ENCODE data around the gene HNRNPH3.
"Not testable (repeated sequence)": the region's sequence is repeated elsewhere in the genome, so short reads cannot be mapped to it uniquely, and the experiment has no call there.

The HNRNPH3 gene

DNA sequence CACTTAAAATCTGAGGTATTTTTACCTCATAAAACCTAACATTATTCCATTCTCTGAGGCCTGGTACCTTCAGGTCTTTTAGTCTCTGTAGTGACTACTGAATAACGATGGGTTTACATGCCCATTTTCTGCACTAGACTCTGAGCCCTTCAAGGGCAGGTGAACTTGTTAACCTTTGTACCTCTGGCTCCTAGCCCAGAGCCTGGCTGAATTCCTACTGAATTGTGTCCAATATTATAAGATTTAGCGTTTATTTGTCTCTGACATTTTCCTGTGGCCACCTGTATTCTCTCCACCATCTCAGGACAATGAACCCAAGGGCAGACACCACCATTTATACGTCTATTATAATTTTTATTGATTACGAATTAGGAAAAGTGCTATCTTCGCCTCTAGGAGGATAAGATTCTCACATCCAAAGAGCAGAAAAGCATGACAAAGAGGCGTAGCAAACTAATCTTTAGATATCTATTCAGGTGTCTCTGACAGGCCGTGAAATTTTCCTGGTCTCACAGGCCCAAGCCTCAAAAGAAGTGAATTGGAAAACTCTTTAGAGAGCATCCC is 27.9 kb upstream of the HNRNPH3 start:
- Histone ChIP-seq H3K27me3 (replicated peaks; ENCODE audit: insufficient read depth, low read length) (no peaks in the 10 kb centered on the region), H3K4me1 (ENCODE audit: low read length) (peaks cover 13% of the 10 kb centered on the region), H4K20me1 (ENCODE audit: insufficient read depth, low read length) (no peaks in the 10 kb centered on the region), H2AFZ (ENCODE audit: low read length) (no peak overlapping the region), H3K9ac (ENCODE audit: low read length) (no peak overlapping the region), H3F3A (ENCODE audit: insufficient read depth, low read length) (peaks cover 9% of the 10 kb centered on the region), H3K4me2 (ENCODE audit: low read depth, low read length) (no peak overlapping the region), H3K9me3 (replicated peaks; ENCODE audit: insufficient read depth, low read length) (no peaks in the 10 kb centered on the region), H3K9me2 (replicated peaks; ENCODE audit: insufficient read depth, low read length) (no peaks in the 10 kb centered on the region), H3K27ac (ENCODE audit: low read length) (no peak overlapping the region), H3K36me3 (replicated peaks; ENCODE audit: insufficient read depth, low read length) (no peaks in the 10 kb centered on the region), H3K79me2 (ENCODE audit: low read length) (no peaks in the 10 kb centered on the region), H3K4me3 (ENCODE audit: low read length) (no peak overlapping the region)
- DNase-seq, result no peak
- TF ChIP-seq EZH2 (optimal IDR thresholded peaks at IDR 0.05; ENCODE audit: low read depth, low read length), result no peak
- TF ChIP-seq EZH2phosphoT487 (IDR thresholded peaks at IDR 0.05; ENCODE audit: low read length), result no peak
- TF ChIP-seq, protein P1, sequence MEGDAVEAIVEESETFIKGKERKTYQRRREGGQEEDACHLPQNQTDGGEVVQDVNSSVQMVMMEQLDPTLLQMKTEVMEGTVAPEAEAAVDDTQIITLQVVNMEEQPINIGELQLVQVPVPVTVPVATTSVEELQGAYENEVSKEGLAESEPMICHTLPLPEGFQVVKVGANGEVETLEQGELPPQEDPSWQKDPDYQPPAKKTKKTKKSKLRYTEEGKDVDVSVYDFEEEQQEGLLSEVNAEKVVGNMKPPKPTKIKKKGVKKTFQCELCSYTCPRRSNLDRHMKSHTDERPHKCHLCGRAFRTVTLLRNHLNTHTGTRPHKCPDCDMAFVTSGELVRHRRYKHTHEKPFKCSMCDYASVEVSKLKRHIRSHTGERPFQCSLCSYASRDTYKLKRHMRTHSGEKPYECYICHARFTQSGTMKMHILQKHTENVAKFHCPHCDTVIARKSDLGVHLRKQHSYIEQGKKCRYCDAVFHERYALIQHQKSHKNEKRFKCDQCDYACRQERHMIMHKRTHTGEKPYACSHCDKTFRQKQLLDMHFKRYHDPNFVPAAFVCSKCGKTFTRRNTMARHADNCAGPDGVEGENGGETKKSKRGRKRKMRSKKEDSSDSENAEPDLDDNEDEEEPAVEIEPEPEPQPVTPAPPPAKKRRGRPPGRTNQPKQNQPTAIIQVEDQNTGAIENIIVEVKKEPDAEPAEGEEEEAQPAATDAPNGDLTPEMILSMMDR (IDR thresholded peaks at IDR 0.05; ENCODE audit: low read length), result no peak

- H3K36me3 ChIP-seq (replicated peaks; ENCODE audit: insufficient read depth, low read length), result no peaks in the 10 kb centered on the region
- H4K20me1 ChIP-seq (ENCODE audit: insufficient read depth, low read length), result no peaks in the 10 kb centered on the region
- no peak for TF ChIP-seq EZH2phosphoT487 (IDR thresholded peaks at IDR 0.05; ENCODE audit: low read length)
- TF ChIP-seq, protein P1 (IDR thresholded peaks at IDR 0.05; ENCODE audit: low read length), result no peak
- TF ChIP-seq EZH2 (optimal IDR thresholded peaks at IDR 0.05; ENCODE audit: low read depth, low read length), result no peak
- H3K9me3 ChIP-seq (replicated peaks; ENCODE audit: insufficient read depth, low read length), result no peaks in the 10 kb centered on the region
- H3K4me3 ChIP-seq (ENCODE audit: low read length), result no peak overlapping the region
- DNase-seq, result no peak
- H3K9ac ChIP-seq (ENCODE audit: low read length), result no peak overlapping the region
- H3F3A ChIP-seq (ENCODE audit: insufficient read depth, low read length), result peaks cover 9% of the 10 kb centered on the region
- H3K27me3 ChIP-seq (replicated peaks; ENCODE audit: insufficient read depth, low read length), result no peaks in the 10 kb centered on the region
- H3K79me2 ChIP-seq (ENCODE audit: low read length), result no peaks in the 10 kb centered on the region
- peaks cover 13% of the 10 kb centered on the region for H3K4me1 ChIP-seq (ENCODE audit: low read length)
- no peaks in the 10 kb centered on the region for H3K9me2 ChIP-seq (replicated peaks; ENCODE audit: insufficient read depth, low read length)
- H3K27ac ChIP-seq (ENCODE audit: low read length), result no peak overlapping the region
- H2AFZ ChIP-seq (ENCODE audit: low read length), result no peak overlapping the region
- H3K4me2 ChIP-seq (ENCODE audit: low read depth, low read length), result no peak overlapping the region
Observed at GRCh38 chr10:68305854-68306253, 26.0 kb upstream of the HNRNPH3 start.

DNA sequence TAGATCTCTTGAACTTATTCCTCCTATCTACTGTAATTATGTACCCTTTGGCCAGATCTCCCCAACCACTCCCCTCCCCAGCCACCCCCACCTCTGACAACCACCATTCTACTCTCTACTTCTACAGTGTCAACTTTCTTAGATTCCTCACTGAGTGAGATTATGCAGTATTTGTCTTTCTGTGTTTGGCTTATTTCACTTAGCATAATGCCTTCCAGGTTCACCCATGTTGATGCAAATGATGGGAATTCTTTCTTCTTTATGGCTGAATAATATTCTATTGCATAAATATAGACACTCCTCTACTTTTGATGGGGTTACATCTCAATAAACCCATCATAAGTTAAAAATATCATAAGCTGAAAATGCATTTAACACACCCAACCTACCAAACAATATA is 21.3 kb upstream of the HNRNPH3 start:
- no peak for DNase-seq
- Histone ChIP-seq H2AFZ (ENCODE audit: low read length) (no peak overlapping the region), H3K79me2 (ENCODE audit: low read length) (no peaks in the 10 kb centered on the region), H3K9ac (ENCODE audit: low read length) (no peak overlapping the region), H3F3A (ENCODE audit: insufficient read depth, low read length) (no peaks in the 10 kb centered on the region), H3K9me2 (replicated peaks; ENCODE audit: insufficient read depth, low read length) (no peaks in the 10 kb centered on the region), H4K20me1 (ENCODE audit: insufficient read depth, low read length) (no peaks in the 10 kb centered on the region), H3K4me2 (ENCODE audit: low read depth, low read length) (no peak overlapping the region), H3K36me3 (replicated peaks; ENCODE audit: insufficient read depth, low read length) (no peaks in the 10 kb centered on the region), H3K4me1 (ENCODE audit: low read length) (peaks cover 5% of the 10 kb centered on the region; the same call in 1 of the 2 replicates), H3K27me3 (replicated peaks; ENCODE audit: insufficient read depth, low read length) (no peaks in the 10 kb centered on the region), H3K9me3 (replicated peaks; ENCODE audit: insufficient read depth, low read length) (no peaks in the 10 kb centered on the region), H3K27ac (ENCODE audit: low read length) (no peak overlapping the region), H3K4me3 (ENCODE audit: low read length) (no peak overlapping the region)
- TF ChIP-seq, protein P1 (IDR thresholded peaks at IDR 0.05; ENCODE audit: low read length), result no peak
- TF ChIP-seq EZH2phosphoT487 (IDR thresholded peaks at IDR 0.05; ENCODE audit: low read length) (no peak), EZH2 (optimal IDR thresholded peaks at IDR 0.05; ENCODE audit: low read depth, low read length) (no peak)

- not testable (repeated sequence) for H3K27me3 ChIP-seq (replicated peaks; ENCODE audit: insufficient read depth, low read length); H2AFZ ChIP-seq (ENCODE audit: low read length); H3K9me3 ChIP-seq (replicated peaks; ENCODE audit: insufficient read depth, low read length); H4K20me1 ChIP-seq (ENCODE audit: insufficient read depth, low read length); H3K27ac ChIP-seq (ENCODE audit: low read length); H3K4me2 ChIP-seq (ENCODE audit: low read depth, low read length); H3F3A ChIP-seq (ENCODE audit: insufficient read depth, low read length); H3K9ac ChIP-seq (ENCODE audit: low read length); H3K9me2 ChIP-seq (replicated peaks; ENCODE audit: insufficient read depth, low read length); DNase-seq; H3K4me3 ChIP-seq (ENCODE audit: low read length); H3K4me1 ChIP-seq (ENCODE audit: low read length); H3K79me2 ChIP-seq (ENCODE audit: low read length); H3K36me3 ChIP-seq (replicated peaks; ENCODE audit: insufficient read depth, low read length)
Observed at GRCh38 chr10:68314930-68315329, 16.9 kb upstream of the HNRNPH3 start.
